SK-N-SH (cell line): ENCODE data around the gene INHBB. TPM values are rescaled to one million over a fixed set of nuclear protein-coding genes. Genes with fewer than 3 reads are reported as not detected.

Experiments used
- CTCF ChIA-PET: fragments of 300-600, 350-600 bp; formaldehyde crosslinking; extraction: SDS; loops from one replicate; lab custom pipeline; 2021; lab: Yijun Ruan, JAX
- POLR2A ChIA-PET: fragments of 350-600 bp; sonication (Branson Sonifier 250); formaldehyde crosslinking; extraction: SDS; loops from one replicate; lab custom pipeline; 2020; ENCODE audit warnings: antibody characterized with exemption, inconsistent platforms; lab: Yijun Ruan, JAX
- DNase-seq: peaks from one replicate; pipeline ENCODE4 v3.0.0; 2012
- H2AFZ ChIP-seq: fragments of 200-600 bp; sonication (generic); 2 replicates; pipeline ENCODE4 v1.8.1; 2016; ENCODE audit warnings: antibody characterized with exemption, mild to moderate bottlenecking, low read depth
- H3F3A ChIP-seq: fragments of 200-600 bp; sonication (generic); replicated peaks from 2 replicates; pipeline ENCODE3; 2016; ENCODE audit warnings: antibody characterized with exemption, mild to moderate bottlenecking; ENCODE audit not compliant: insufficient read depth
- H3K27ac ChIP-seq, 2 experiments: fragments of 200-500 bp in 1 of 2; fragments of 200-600 bp in 1 of 2; sonication (Bioruptor generic) in 1 of 2; sonication (generic), shearing (Covaris generic) in 1 of 2; 2 replicates each; pipeline versions ENCODE4 v1.5.1 to v1.6.1; 2014 to 2016; ENCODE audit warnings: low read depth in 2 of 2, inconsistent platforms in 1 of 2, low read length in 1 of 2, mild to moderate bottlenecking in 1 of 2, mixed read lengths in 1 of 2
- H3K27me3 ChIP-seq: fragments of 200-600 bp; sonication (generic), shearing (Covaris generic); 2 replicates; pipeline ENCODE4 v1.6.1; 2016; ENCODE audit warnings: mixed run types; ENCODE audit not compliant: insufficient read depth
- H3K36me3 ChIP-seq, 2 experiments: fragments of 200-500 bp in 1 of 2; fragments of 200-600 bp in 1 of 2; sonication (Bioruptor generic) in 1 of 2; sonication (generic) in 1 of 2; replicated peaks in 1 of 2; 2 replicates each; pipeline versions ENCODE3 to v1.5.1; 2014 to 2016; ENCODE audit warnings: low read length in 1 of 2, mild to moderate bottlenecking in 1 of 2; ENCODE audit not compliant: insufficient read depth in 2 of 2, control insufficient read depth in 1 of 2
- H3K4me1 ChIP-seq, 2 experiments: fragments of 200-500 bp in 1 of 2; fragments of 200-600 bp in 1 of 2; sonication (Bioruptor generic) in 1 of 2; sonication (generic), shearing (Covaris generic) in 1 of 2; 2 replicates each; pipeline versions ENCODE4 v1.5.1 to v1.6.1; 2014 to 2016; ENCODE audit warnings: low read depth in 1 of 2, low read length in 1 of 2, mixed run types in 1 of 2; ENCODE audit not compliant: insufficient read depth in 2 of 2, control insufficient read depth in 1 of 2
- H3K4me2 ChIP-seq: fragments of 200-600 bp; sonication (generic), shearing (Covaris generic); 2 replicates; pipeline ENCODE4 v1.6.1; 2017; ENCODE audit warnings: mixed run types
- H3K4me3 ChIP-seq, 2 experiments: fragments of 200-500 bp in 1 of 2; fragments of 200-600 bp in 1 of 2; sonication (Bioruptor generic) in 1 of 2; sonication (generic), shearing (Covaris generic) in 1 of 2; 2 replicates each; pipeline versions ENCODE4 v1.5.1 to v1.8.1; 2014 to 2016; ENCODE audit warnings: low read depth in 2 of 2, inconsistent platforms in 1 of 2, low read length in 1 of 2, mild to moderate bottlenecking in 1 of 2, mixed read lengths in 1 of 2, moderate library complexity in 1 of 2
- H3K79me2 ChIP-seq: fragments of 200-600 bp; sonication (generic); 2 replicates; pipeline ENCODE4 v1.8.1; 2017; ENCODE audit warnings: mild to moderate bottlenecking; ENCODE audit not compliant: insufficient read depth
- H3K9ac ChIP-seq: fragments of 200-600 bp; sonication (generic); 2 replicates; pipeline ENCODE4 v1.6.1; 2017; ENCODE audit warnings: mixed run types
- H3K9me2 ChIP-seq: fragments of 200-600 bp; sonication (generic); 2 replicates; pipeline ENCODE4 v1.6.1; 2017; ENCODE audit warnings: mixed run types
- H3K9me3 ChIP-seq: fragments of 200-600 bp; sonication (generic); 2 replicates; pipeline ENCODE4 v1.6.1; 2017; ENCODE audit warnings: mixed run types, mild to moderate bottlenecking, moderate library complexity
- H4K20me1 ChIP-seq: fragments of 200-600 bp; sonication (generic); 2 replicates; pipeline ENCODE4 v1.6.1; 2017; ENCODE audit warnings: mild to moderate bottlenecking, mixed run types; ENCODE audit not compliant: insufficient read depth
- EZH2phosphoT487 ChIP-seq: fragments of 200-600 bp; sonication (generic); IDR thresholded peaks from 2 replicates; pipeline ENCODE4 v1.6.1; 2017; ENCODE audit warnings: low read depth, mixed run types, mild to moderate bottlenecking, antibody characterized with exemption, moderate library complexity, borderline replicate concordance
- FOSL2 ChIP-seq: IDR thresholded peaks from 2 replicates; pipeline ENCODE4 v1.4.0; 2012; ENCODE audit warnings: low read depth, mild to moderate bottlenecking, moderate library complexity, borderline replicate concordance
- GABPA ChIP-seq: IDR thresholded peaks from 2 replicates; pipeline ENCODE4 v1.4.0; 2012; ENCODE audit warnings: low read depth, mild to moderate bottlenecking
- GATA2 ChIP-seq: sonication (generic); formaldehyde crosslinking; IDR thresholded peaks from 2 replicates; pipeline ENCODE4 v1.5.0; 2020; ENCODE audit warnings: mild to moderate bottlenecking, missing genetic modification reagents
- MEF2A ChIP-seq: IDR thresholded peaks from 2 replicates; pipeline ENCODE4 v1.4.0; 2012; ENCODE audit warnings: low read depth, borderline replicate concordance
- MXI1 ChIP-seq: IDR thresholded peaks from 2 replicates; pipeline ENCODE4 v1.6.1; 2012; ENCODE audit warnings: mild to moderate bottlenecking, low read depth, low read length, improper control_type of control experiment
- NFIC ChIP-seq: IDR thresholded peaks from 2 replicates; pipeline ENCODE4 v1.4.0; 2012; ENCODE audit warnings: borderline replicate concordance
- RAD21 ChIP-seq: IDR thresholded peaks from 2 replicates; pipeline ENCODE4 v1.6.1; 2012; ENCODE audit warnings: mild to moderate bottlenecking, low read length
- RCOR1 ChIP-seq: fragments of 150-350 bp; IDR thresholded peaks from 2 replicates; pipeline ENCODE4 v1.6.1; 2017; ENCODE audit warnings: antibody characterized with exemption, low read length
- SIN3A ChIP-seq: IDR thresholded peaks from 2 replicates; pipeline ENCODE4 v1.6.1; 2012; ENCODE audit warnings: low read depth, mild to moderate bottlenecking, low read length, moderate library complexity, borderline replicate concordance
- SMC3 ChIP-seq: IDR thresholded peaks from 2 replicates; pipeline ENCODE4 v1.6.1; 2012; ENCODE audit warnings: low read depth, low read length, improper control_type of control experiment
- TCF12 ChIP-seq: IDR thresholded peaks from 2 replicates; pipeline ENCODE4 v1.4.0; 2012
- TEAD4 ChIP-seq: IDR thresholded peaks from 2 replicates; pipeline ENCODE4 v1.4.0; 2012; ENCODE audit warnings: mild to moderate bottlenecking, borderline replicate concordance; ENCODE audit not compliant: insufficient read depth
- WGBS: methylation state at CpG from one replicate; pipeline ENCODE4 v1.1.6; 2017; ENCODE audit warnings: low lambda C conversion rate; 5-methylcytosine and 5-hydroxymethylcytosine counted together
- polyA plus RNA-seq, 3 experiments: library from polyadenylated mRNA; depleted of rRNA; stranded (reverse); fragments of >200 nt; gene quantifications; 2 replicates each; pipeline ENCODE4 v1.2.3, GENCODE V29; 2012
- TF ChIP-seq, protein P1 (sequence below): IDR thresholded peaks from 2 replicates; pipeline ENCODE4 v1.6.1; 2012; ENCODE audit warnings: mild to moderate bottlenecking, low read depth, low read length, moderate library complexity
- TF ChIP-seq, protein P2 (sequence below): fragments of 150-350 bp; IDR thresholded peaks from 2 replicates; pipeline ENCODE4 v1.6.1; 2016; ENCODE audit warnings: mild to moderate bottlenecking, low read depth, low read length
- TF ChIP-seq, protein P3 (sequence below): fragments of 150-350 bp; IDR thresholded peaks from 2 replicates; pipeline ENCODE4 v1.6.1; 2017; ENCODE audit warnings: antibody characterized with exemption, low read length, low read depth, borderline replicate concordance

Gene INHBB
- polyA plus RNA-seq, 1 of the 3 experiments (the other 2 are of a cell fraction), result 0.03 TPM

DNA sequence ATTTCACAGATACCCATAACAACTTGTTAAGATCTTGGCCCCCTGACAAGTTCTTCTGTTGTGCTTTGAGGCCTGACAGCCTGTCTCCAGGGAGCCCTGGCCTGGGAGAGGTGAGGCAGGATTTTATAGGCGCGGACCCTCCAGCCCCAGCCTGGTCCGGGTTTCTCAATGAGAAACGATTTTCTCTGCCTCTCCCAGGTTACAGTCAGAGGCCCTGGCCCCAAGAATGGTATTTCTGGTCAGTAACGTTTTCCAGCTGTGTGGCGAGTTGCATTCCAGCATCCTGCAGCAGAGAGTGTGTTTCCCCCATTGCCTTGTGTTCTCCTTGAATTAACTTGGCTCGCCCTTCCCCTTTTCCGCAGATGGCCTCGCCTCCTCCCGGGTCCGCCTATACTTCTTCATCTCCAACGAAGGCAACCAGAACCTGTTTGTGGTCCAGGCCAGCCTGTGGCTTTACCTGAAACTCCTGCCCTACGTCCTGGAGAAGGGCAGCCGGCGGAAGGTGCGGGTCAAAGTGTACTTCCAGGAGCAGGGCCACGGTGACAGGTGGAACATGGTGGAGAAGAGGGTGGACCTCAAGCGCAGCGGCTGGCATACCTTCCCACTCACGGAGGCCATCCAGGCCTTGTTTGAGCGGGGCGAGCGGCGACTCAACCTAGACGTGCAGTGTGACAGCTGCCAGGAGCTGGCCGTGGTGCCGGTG lies 3.0 kb downstream of the INHBB start:
- Histone ChIP-seq H3K27me3 (peaks cover 30% of the 10 kb centered on the region), H3K9me2 (no peaks in the 10 kb centered on the region), H2AFZ (no peak overlapping the region), H3K9ac (no peak overlapping the region), H3K27ac (no peak overlapping the region), H4K20me1 (no peaks in the 10 kb centered on the region), H3F3A (no peaks in the 10 kb centered on the region), H3K4me1 (peaks cover 0 to 5% of the 10 kb centered on the region in 2 experiments; a peak in 1 of 4 replicates), H3K4me3 (no peak overlapping the region), H3K79me2 (no peaks in the 10 kb centered on the region), H3K9me3 (no peaks in the 10 kb centered on the region), H3K4me2 (no peak overlapping the region), H3K36me3 (no peaks in the 10 kb centered on the region)
- no peak for DNase-seq
- 78% methylated on average over 17 of the region's 27 CpGs for WGBS
- ChIA-PET POLR2A (no interaction called here), CTCF (interaction anchor here (1.1 to 3.2 kb wide), 4 partner anchors 8 to 731 kb away, joined by 3 to 23 read pairs (median 4); no protein-coding TSS in a partner anchor)
- TF ChIP-seq MXI1, result no peak
- TF ChIP-seq, protein P1, sequence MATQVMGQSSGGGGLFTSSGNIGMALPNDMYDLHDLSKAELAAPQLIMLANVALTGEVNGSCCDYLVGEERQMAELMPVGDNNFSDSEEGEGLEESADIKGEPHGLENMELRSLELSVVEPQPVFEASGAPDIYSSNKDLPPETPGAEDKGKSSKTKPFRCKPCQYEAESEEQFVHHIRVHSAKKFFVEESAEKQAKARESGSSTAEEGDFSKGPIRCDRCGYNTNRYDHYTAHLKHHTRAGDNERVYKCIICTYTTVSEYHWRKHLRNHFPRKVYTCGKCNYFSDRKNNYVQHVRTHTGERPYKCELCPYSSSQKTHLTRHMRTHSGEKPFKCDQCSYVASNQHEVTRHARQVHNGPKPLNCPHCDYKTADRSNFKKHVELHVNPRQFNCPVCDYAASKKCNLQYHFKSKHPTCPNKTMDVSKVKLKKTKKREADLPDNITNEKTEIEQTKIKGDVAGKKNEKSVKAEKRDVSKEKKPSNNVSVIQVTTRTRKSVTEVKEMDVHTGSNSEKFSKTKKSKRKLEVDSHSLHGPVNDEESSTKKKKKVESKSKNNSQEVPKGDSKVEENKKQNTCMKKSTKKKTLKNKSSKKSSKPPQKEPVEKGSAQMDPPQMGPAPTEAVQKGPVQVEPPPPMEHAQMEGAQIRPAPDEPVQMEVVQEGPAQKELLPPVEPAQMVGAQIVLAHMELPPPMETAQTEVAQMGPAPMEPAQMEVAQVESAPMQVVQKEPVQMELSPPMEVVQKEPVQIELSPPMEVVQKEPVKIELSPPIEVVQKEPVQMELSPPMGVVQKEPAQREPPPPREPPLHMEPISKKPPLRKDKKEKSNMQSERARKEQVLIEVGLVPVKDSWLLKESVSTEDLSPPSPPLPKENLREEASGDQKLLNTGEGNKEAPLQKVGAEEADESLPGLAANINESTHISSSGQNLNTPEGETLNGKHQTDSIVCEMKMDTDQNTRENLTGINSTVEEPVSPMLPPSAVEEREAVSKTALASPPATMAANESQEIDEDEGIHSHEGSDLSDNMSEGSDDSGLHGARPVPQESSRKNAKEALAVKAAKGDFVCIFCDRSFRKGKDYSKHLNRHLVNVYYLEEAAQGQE, result peak; percentile 73; the same call in 1 of the 2 replicates

DNA sequence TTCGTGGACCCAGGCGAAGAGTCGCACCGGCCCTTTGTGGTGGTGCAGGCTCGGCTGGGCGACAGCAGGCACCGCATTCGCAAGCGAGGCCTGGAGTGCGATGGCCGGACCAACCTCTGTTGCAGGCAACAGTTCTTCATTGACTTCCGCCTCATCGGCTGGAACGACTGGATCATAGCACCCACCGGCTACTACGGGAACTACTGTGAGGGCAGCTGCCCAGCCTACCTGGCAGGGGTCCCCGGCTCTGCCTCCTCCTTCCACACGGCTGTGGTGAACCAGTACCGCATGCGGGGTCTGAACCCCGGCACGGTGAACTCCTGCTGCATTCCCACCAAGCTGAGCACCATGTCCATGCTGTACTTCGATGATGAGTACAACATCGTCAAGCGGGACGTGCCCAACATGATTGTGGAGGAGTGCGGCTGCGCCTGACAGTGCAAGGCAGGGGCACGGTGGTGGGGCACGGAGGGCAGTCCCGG lies 3.5 kb downstream of the INHBB start:
- H3K36me3 ChIP-seq, result no peaks in the 10 kb centered on the region
- H3K9me2 ChIP-seq, result no peaks in the 10 kb centered on the region
- no peak overlapping the region for H3K9ac ChIP-seq
- ChIA-PET CTCF (interaction anchor here (1.1 to 3.2 kb wide), 3 partner anchors 8 to 331 kb away, joined by 3 to 23 read pairs (median 4); no protein-coding TSS in a partner anchor), POLR2A (no interaction called here)
- no peaks in the 10 kb centered on the region for H4K20me1 ChIP-seq
- WGBS, result 89% methylated on average over 21 of the region's 31 CpGs
- no peak for DNase-seq
- no peaks in the 10 kb centered on the region for H3K79me2 ChIP-seq
- H3K4me2 ChIP-seq, result no peak overlapping the region
- peaks cover 0 to 5% of the 10 kb centered on the region in 2 experiments; a peak in 1 of 4 replicates for H3K4me1 ChIP-seq
- H3K27me3 ChIP-seq, result peaks cover 26% of the 10 kb centered on the region
- H3K9me3 ChIP-seq, result no peaks in the 10 kb centered on the region
- no peak overlapping the region for H3K4me3 ChIP-seq
- H2AFZ ChIP-seq, result no peak overlapping the region
- no peak overlapping the region for H3K27ac ChIP-seq
- H3F3A ChIP-seq, result no peaks in the 10 kb centered on the region
- TF ChIP-seq, protein P2, sequence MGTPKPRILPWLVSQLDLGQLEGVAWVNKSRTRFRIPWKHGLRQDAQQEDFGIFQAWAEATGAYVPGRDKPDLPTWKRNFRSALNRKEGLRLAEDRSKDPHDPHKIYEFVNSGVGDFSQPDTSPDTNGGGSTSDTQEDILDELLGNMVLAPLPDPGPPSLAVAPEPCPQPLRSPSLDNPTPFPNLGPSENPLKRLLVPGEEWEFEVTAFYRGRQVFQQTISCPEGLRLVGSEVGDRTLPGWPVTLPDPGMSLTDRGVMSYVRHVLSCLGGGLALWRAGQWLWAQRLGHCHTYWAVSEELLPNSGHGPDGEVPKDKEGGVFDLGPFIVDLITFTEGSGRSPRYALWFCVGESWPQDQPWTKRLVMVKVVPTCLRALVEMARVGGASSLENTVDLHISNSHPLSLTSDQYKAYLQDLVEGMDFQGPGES, result no peak
- TF ChIP-seq RCOR1, result no peak
- no peak for TF ChIP-seq MEF2A
- no peak for TF ChIP-seq GABPA
- TF ChIP-seq, protein P1, result no peak
- TF ChIP-seq FOSL2, result no peak
- TF ChIP-seq EZH2phosphoT487, result no peak
- no peak for TF ChIP-seq SMC3
- no peak for TF ChIP-seq RAD21
- no peak for TF ChIP-seq TEAD4
- no peak for TF ChIP-seq GATA2
- no peak for TF ChIP-seq SIN3A
- TF ChIP-seq NFIC, result no peak
- TF ChIP-seq TCF12, result no peak
- TF ChIP-seq, protein P3, sequence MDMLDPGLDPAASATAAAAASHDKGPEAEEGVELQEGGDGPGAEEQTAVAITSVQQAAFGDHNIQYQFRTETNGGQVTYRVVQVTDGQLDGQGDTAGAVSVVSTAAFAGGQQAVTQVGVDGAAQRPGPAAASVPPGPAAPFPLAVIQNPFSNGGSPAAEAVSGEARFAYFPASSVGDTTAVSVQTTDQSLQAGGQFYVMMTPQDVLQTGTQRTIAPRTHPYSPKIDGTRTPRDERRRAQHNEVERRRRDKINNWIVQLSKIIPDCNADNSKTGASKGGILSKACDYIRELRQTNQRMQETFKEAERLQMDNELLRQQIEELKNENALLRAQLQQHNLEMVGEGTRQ, result no peak
